Prostate gland (tissue), 2 donors: ENCODE data around the gene MCC.

Source experiments
- CTCF ChIP-seq, 4 experiments: fragments of 200-600 bp in 2 of 4; fragments of 450-650 bp in 2 of 4; sonication (generic) in 2 of 4; IDR thresholded peaks; 1 replicate in 3 of 4; 2 replicates in 1 of 4; pipeline ENCODE4 v1.5.1; 2016 to 2019; ENCODE audit warnings: antibody characterized with exemption in 4 of 4, mild to moderate bottlenecking in 2 of 4, moderate library complexity in 2 of 4
- POLR2A ChIP-seq: fragments of 450-650 bp; IDR thresholded peaks from one replicate; pipeline ENCODE4 v1.6.1; 2016; ENCODE audit warnings: antibody characterized with exemption, mild to moderate bottlenecking
- POLR2AphosphoS5 ChIP-seq: sonication (generic); formaldehyde crosslinking; IDR thresholded peaks from one replicate; pipeline ENCODE4 v1.6.1; 2017; ENCODE audit warnings: antibody characterized with exemption

DNA sequence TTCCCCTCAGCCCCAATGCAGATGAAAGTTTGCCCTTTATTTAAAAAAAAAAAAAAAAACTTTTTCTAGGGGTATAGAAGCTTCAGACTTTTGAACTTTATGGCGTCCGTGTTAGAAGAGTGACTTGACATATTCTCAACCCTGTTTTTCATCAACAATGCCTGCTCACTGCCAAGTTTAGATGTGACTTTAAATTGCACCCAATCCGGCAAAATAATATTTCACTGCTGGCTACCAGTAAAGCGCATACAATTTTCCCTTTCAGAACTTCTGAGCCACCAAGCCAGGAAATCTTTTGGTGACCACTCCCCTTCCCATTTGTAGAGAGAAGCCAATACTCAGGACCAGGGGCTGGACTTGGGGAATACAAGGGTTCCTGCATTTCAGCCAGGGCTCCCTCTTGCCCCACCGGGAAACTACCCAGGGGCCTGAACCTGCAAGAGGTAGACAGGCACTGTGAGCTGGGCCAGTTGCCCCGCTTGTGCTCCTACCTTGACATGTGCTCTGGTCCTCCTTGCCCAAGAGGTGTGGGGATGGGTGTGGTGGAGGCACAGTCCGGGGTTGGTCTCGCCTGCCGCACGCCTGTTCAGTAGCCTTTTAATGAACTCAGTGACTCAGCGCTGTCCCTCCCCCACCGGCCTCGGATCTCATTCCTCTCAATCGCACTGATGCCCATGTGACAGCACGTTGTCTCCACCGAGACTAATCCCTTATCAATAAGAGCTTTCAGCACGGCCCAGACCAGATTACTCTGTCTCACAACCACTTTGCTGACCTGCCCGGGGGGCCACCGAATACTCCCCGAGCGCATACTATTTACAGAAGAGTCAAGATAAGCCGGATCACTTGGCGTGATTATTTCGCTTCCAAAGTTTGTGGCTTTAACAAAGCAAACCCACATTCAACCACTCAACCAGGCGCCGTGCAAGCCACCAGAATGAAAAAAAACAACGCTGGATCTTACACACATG is 285.2 kb downstream of the MCC start:
- TF ChIP-seq CTCF (IDR thresholded peaks at IDR 0.05) (no peak), POLR2AphosphoS5 (peak; percentile 55), POLR2A (no peak)
